HG02884 (cell line): ENCODE results near the gene ATP6V1G2.
"Not testable (repeated sequence)": the region's sequence is repeated elsewhere in the genome, so short reads cannot be mapped to it uniquely, and the experiment has no call there.

Experiments
- ATAC-seq: cut with Tn5 transposase; IDR thresholded peaks from one replicate; pipeline ENCODE4 v1.9.1; 2021; ENCODE audit warnings: mild to moderate bottlenecking, moderate library complexity; ENCODE audit not compliant: unreplicated experiment

Gene ATP6V1G2

GRCh38 chr6:31546339-31546957 lies at the start of gene ATP6V1G2:
Gene ATP6V1G2, minus strand, starts transcription at chr6:31546608. Its CDS starts 49 bp downstream, at chr6:31546559.
- ATAC-seq, result no peak

GRCh38 chr6:31592396-31592771 lies 46.0 kb upstream of the ATP6V1G2 start:
- no peak for ATAC-seq

GRCh38 chr6:31590691-31591090 lies 44.3 kb upstream of the ATP6V1G2 start:
- not testable (repeated sequence) for ATAC-seq

- no peak for ATAC-seq
Measured at GRCh38 chr6:31588871-31589650, 42.7 kb upstream of the ATP6V1G2 start.

GRCh38 chr6:31587791-31588777 lies 41.7 kb upstream of the ATP6V1G2 start:
- ATAC-seq, result no peak

- ATAC-seq, result no peak
Measured at GRCh38 chr6:31586599-31587281, 40.3 kb upstream of the ATP6V1G2 start.

- no peak for ATAC-seq
Measured at GRCh38 chr6:31586008-31586407, 39.6 kb upstream of the ATP6V1G2 start, which contains the start of gene LST1. Gene LST1, plus strand, starts transcription at chr6:31586277. Its CDS starts 1,023 bp downstream, at chr6:31587300.

- no peak for ATAC-seq
Measured at GRCh38 chr6:31585491-31585890, 39.1 kb upstream of the ATP6V1G2 start.

GRCh38 chr6:31582230-31582643 lies 35.8 kb upstream of the ATP6V1G2 start, which contains the start of gene LTB:
Gene LTB, minus strand, starts transcription at chr6:31582424. Its CDS starts 7 bp downstream, at chr6:31582417.
- ATAC-seq, result no peak

- no peak for ATAC-seq
Measured at GRCh38 chr6:31581434-31582229, 35.2 kb upstream of the ATP6V1G2 start.

GRCh38 chr6:31580807-31581433 lies 34.5 kb upstream of the ATP6V1G2 start:
- ATAC-seq, result no peak

- no peak for ATAC-seq
Measured at GRCh38 chr6:31580438-31580740, 34.0 kb upstream of the ATP6V1G2 start.

GRCh38 chr6:31579546-31580437 lies 33.4 kb upstream of the ATP6V1G2 start:
- ATAC-seq, result no peak

- no peak for ATAC-seq
Measured at GRCh38 chr6:31579119-31579505, 32.7 kb upstream of the ATP6V1G2 start.

GRCh38 chr6:31578184-31579118 lies 32.0 kb upstream of the ATP6V1G2 start:
- no peak for ATAC-seq

- no peak for ATAC-seq
Measured at GRCh38 chr6:31577579-31577966, 31.2 kb upstream of the ATP6V1G2 start.

GRCh38 chr6:31576897-31577578 lies 30.6 kb upstream of the ATP6V1G2 start:
- ATAC-seq, result no peak
